HG02938 (cell line): ENCODE data around the gene LAD1.

ENCODE experiments used
- ATAC-seq: cut with Tn5 transposase; IDR thresholded peaks from one replicate; pipeline ENCODE4 v1.9.1; 2021; ENCODE audit warnings: mild to moderate bottlenecking, moderate library complexity; ENCODE audit not compliant: unreplicated experiment

Gene LAD1

DNA sequence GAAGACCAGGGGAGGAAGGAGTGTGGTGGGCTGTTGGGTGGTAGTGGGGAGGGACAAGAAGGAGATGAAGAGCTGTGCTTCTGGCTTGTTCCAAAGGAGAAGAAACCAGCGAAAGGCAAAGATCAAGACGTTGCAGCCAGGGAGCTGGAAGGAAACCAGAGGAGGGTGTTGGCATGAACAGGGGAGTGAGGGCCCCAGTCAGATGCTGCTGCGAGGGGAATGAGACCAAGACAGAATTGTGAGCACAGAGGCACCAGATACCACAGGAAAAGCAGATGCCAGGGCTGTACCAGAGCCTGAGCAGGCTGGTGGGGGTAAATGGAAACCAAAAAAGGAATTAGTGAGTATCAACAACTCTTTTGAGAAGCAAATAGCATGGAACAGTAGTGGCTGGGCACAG, 6.0 kb downstream of the LAD1 start:
- ATAC-seq = no peak

DNA sequence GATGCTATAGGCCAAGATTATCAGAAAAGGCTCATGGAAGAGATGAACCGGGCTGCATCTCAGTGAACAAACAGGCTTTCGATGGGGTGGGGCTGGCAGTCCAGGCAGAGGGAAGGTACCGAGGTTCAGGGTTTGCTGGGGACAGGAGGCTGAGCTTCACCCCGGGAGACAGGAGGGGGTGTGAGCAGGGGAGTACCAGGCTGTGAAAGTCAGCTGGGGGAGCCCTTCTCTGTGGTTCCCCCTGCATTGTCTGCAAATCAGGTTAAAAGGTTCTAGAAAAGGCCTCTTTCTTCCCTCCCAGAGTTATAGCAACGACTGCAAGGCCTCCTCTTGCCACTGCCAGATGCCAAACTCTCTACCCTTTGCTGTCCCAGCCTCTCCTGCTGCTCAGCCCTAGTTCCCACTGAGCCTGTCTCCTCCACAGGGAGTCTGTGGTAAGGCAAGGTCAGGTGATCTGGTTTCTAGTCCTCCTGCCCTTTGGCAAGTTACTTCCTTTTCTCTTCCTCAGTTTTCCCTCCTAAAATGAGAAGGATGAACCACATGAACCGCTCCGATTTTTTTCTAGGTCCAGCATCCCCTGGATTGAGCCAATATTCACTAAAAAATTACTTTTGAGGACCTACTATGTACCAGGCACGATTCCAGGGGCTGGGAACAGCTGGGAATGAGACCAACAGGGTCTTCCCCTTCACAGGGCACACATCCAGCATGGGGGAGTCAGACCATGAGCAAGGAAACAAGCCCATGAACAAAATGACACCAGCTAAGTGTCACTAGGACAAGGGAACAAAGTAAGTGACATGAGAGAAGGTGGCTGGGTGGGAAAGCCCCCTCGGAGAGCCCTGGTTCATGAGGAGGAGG, 7.2 kb downstream of the LAD1 start:
- ATAC-seq = no peak

DNA sequence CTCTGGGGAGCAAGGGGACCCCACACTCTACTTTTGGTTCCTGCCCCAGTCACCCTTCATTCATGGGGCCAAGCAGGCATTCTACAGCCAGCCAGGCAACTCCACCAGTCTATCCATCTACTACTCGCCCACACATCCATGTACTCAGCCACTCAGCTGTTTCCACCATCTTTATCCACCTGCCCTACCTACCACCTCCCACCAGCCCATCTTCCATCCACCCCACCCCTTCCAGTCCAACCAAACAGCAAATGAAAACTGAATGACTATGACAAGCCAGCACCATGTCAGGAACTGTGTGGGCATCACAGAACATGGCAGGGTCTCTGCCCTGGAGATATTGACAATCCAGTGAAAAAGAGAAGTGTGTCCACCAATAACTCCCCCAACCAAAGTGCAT, 7.9 kb downstream of the LAD1 start:
- no peak for ATAC-seq

DNA sequence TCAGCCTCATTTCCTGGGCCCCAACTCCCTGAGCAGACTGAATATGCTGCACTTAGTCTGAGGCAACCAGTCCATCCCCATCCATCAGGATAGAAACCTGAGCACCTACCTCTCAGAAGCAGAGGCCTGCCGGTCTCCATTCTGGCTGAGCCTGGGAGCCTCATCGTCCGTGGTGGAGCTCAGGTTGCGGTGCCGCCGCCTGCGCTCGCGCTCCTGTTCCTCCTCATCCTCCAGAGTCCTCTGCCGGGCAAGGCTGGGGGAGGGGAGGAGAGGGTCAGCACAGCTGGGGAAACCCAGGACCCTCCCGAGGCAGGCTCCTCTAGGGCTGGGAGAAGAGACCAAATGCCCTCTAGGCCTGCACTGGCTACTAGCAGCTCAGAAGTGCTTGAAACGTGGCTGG, 10.1 kb downstream of the LAD1 start:
- ATAC-seq = no peak

DNA sequence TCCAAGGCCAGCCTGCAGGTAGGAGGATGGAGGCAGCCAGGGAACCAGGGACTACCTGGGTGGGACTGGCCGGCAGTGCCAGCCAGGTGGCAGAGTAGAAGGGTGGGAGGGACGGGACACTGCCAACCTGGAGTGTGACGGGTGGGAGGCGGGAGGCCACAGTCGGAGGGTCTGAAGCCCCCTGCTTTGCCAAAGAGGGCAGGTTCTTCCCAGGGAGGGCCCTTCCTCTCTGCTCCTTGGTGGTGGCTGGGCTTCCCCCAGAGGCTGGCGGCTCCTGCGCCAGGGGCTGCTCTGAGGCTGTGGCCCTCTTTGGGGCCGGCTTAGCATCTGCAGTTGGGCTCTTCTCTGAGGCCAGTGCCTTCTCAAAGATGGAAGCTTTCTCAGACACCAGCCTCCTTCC, 12.9 kb downstream of the LAD1 start:
- ATAC-seq = no peak

GRCh38 chr1:201385299-201385891, 13.7 kb downstream of the LAD1 start:
- peak; percentile 71 for ATAC-seq

DNA sequence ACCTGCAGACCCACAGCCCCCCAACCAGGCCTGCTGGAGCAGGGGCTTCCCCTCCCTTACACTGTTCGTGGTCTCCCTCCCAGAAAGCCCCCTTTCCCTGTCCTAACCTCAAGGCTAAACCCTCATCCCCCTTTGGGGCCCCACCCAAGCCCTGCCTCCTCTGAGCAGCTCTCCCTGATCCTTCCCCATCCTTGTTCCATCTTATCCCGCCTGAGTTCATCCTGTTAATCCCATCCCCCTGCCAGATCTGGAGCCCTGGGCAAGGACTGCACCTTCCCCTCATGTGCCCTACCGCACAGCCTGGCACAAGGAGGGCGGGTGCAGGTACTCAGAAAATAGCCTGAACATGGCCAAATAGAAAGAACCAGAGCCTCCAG, 14.7 kb downstream of the LAD1 start:
- no peak for ATAC-seq

GRCh38 chr1:201383647-201384405, 15.3 kb downstream of the LAD1 start:
- no peak for ATAC-seq

DNA sequence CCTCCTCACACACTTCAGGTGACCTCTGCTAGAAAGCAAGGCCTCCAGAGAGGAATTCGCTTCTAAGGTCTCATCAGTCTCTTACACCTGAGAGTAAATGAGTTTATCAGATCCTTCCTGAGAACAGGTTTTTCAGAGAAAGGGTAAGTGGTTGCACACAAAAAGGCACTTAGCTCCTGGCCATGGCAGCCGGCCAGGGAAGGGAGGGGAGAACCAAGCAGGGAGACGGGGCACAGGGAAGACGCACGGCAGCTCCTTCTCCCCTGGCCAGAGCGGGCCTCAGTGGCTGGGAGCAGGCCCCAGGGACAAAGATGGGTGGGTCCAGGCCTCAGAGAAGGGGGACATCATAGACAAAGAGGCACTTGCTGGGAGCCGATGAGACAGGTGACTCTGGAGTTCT, 18.0 kb downstream of the LAD1 start:
- no peak for ATAC-seq

DNA sequence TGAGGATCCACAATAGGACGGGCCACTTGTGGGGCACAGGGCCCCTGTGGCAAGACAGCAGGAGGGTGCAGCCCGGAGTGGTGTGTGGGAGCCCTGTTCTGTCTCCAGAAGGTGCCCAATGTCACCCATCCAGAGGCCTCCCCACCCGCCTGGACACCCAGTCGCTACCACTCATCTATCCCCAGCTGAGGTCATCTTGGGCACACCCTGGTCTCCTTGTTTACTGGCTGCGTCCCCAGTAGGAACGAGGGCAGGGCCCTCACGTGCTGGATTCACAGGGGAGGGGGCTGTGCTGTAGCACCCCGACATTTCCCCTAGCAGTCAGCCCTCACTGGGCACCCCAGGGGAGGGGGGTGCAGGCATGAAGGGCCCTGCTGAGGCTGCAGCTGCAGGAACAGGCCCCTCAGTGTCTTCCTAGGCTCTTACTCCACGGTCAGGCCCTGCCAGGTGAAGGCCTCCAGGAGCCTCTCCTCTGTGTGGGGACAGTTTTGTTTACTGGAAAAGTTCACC, 19.3 kb downstream of the LAD1 start:
- ATAC-seq = no peak

DNA sequence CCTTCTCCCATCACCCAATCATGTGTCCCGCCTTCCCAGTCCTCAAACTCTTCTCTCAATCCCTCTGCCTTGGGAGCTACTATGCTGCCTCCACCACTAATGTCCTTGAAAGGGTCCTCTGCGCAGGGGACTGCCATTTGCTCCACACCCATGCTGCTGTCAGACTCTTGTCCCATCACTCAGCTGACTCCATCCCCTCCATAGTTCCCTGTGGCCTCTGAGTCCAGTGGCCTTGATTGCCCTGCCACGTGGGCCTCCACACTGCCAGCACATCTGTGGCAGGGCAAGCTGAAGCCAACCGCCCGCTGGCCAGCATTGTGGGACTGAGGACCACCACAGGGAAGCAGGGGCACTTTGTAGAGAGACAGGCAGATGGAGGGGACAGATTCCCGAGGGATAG, 20.3 kb downstream of the LAD1 start:
- no peak for ATAC-seq

- ATAC-seq = no peak
Measured at GRCh38 chr1:201377611-201378092, 21.5 kb downstream of the LAD1 start, which contains the start of gene TNNT2. Gene TNNT2, minus strand, starts transcription at chr1:201377680. Its CDS starts 4,426 bp downstream, at chr1:201373254.

- ATAC-seq = peak; percentile 71
Measured at GRCh38 chr1:201376464-201377374, 22.4 kb downstream of the LAD1 start.

GRCh38 chr1:201376107-201376463, 23.0 kb downstream of the LAD1 start:
- no peak for ATAC-seq

DNA sequence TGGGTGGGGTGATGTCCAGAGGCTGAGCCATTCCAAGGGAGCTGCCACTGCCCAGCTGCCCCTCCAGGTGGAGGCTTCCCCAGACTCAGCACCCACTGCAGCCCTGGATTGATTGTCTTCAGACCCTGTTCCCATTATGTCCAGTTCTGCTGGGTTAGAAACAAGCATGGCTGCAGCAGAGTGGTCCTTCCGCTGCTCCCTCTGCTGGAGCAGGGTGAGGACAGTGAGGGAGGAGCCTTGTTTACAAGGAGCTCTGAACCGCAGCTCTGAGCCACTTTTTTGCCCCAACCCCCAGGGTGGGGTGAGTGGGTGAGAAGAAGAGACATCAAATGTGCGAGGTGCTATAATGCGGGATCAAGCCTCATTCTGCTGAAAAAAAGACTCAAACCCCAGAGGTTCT, 24.0 kb downstream of the LAD1 start:
- ATAC-seq = no peak

GRCh38 chr1:201374364-201374763, 24.8 kb downstream of the LAD1 start:
- no peak for ATAC-seq

GRCh38 chr1:201371792-201372191, 27.3 kb downstream of the LAD1 start:
- no peak for ATAC-seq

DNA sequence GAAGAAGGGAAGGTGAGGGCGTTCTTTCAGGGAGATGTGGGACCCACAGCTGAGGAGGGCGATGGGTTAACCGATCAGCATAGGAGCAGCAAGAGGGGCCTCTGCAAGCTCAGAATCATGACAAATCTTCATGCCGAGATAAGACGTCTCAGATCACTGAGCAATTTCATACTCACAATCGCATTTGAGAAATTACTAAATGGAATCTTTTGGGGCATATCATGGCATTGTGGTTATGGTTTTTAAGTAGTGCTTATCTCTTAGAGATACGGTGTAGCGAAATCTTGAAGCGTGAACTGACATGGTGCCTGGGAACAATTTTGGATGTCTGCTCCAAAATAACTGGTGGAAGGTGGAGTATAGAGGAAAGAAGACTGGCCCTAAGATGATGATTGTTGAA, 27.8 kb downstream of the LAD1 start:
- no peak for ATAC-seq

- ATAC-seq = no peak
Measured at GRCh38 chr1:201370500-201370899, 28.6 kb downstream of the LAD1 start.

DNA sequence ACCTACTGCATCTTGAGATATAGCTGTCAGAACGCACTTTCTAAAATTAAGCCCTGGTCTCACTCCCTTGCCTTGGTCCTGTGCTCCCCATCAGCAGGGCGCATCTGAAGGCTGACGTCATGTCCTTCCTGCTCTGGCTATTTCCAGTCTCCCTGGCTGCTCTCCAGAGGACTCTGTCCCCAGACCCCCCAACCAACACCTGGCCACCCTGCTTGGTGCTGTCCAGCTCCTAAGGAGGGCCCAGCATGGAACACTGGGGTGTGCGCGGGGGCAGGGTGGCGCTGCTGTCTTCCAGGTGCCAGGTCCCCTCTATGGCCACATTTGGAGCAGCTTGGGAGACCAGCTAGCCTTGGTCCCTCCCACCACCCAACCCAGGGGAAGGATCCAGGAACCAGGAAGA, 29.9 kb downstream of the LAD1 start:
- no peak for ATAC-seq
